HG03060 (cell line): Measurements from ENCODE around the gene AKAP1.

Experiments
- ATAC-seq: cut with Tn5 transposase; IDR thresholded peaks from one replicate; pipeline ENCODE4 v1.9.1; 2021; ENCODE audit warnings: low read depth, moderate number of reproducible peaks; ENCODE audit not compliant: unreplicated experiment

Gene AKAP1

GRCh38 chr17:57104461-57105175, 19.6 kb downstream of the AKAP1 start:
- ATAC-seq, result no peak

GRCh38 chr17:57105591-57105990, 20.5 kb downstream of the AKAP1 start:
- no peak for ATAC-seq

- ATAC-seq, result no peak
These were observed 21.2 kb downstream of the AKAP1 start for GRCh38 chr17:57106107-57106835.

GRCh38 chr17:57106836-57107497, 21.9 kb downstream of the AKAP1 start:
- ATAC-seq, result no peak

GRCh38 chr17:57107498-57108101, 22.6 kb downstream of the AKAP1 start:
- ATAC-seq, result no peak

GRCh38 chr17:57108671-57109392, 23.8 kb downstream of the AKAP1 start:
- ATAC-seq, result no peak

GRCh38 chr17:57109393-57110151, 24.5 kb downstream of the AKAP1 start:
- ATAC-seq, result no peak

GRCh38 chr17:57110152-57110542, 25.1 kb downstream of the AKAP1 start:
- no peak for ATAC-seq

GRCh38 chr17:57110579-57111325, 25.7 kb downstream of the AKAP1 start:
- ATAC-seq, result no peak

GRCh38 chr17:57111386-57111785, 26.3 kb downstream of the AKAP1 start:
- ATAC-seq, result no peak

- ATAC-seq, result no peak
These were observed 28.0 kb downstream of the AKAP1 start for GRCh38 chr17:57113011-57113410.

- no peak for ATAC-seq
These were observed 28.6 kb downstream of the AKAP1 start for GRCh38 chr17:57113656-57114055.

- ATAC-seq, result no peak
These were observed 29.1 kb downstream of the AKAP1 start for GRCh38 chr17:57114085-57114673.

GRCh38 chr17:57115377-57115776, 30.3 kb downstream of the AKAP1 start:
- no peak for ATAC-seq

- no peak for ATAC-seq
These were observed 30.9 kb downstream of the AKAP1 start for GRCh38 chr17:57115916-57116315.

GRCh38 chr17:57117798-57118197, 32.8 kb downstream of the AKAP1 start:
- no peak for ATAC-seq

GRCh38 chr17:57120814-57121213, 35.8 kb downstream of the AKAP1 start:
- no peak for ATAC-seq

GRCh38 chr17:57121308-57122042, 36.4 kb downstream of the AKAP1 start:
- no peak for ATAC-seq
